ENCODE measurements around the gene KIF2C.

The KIF2C gene

DNA sequence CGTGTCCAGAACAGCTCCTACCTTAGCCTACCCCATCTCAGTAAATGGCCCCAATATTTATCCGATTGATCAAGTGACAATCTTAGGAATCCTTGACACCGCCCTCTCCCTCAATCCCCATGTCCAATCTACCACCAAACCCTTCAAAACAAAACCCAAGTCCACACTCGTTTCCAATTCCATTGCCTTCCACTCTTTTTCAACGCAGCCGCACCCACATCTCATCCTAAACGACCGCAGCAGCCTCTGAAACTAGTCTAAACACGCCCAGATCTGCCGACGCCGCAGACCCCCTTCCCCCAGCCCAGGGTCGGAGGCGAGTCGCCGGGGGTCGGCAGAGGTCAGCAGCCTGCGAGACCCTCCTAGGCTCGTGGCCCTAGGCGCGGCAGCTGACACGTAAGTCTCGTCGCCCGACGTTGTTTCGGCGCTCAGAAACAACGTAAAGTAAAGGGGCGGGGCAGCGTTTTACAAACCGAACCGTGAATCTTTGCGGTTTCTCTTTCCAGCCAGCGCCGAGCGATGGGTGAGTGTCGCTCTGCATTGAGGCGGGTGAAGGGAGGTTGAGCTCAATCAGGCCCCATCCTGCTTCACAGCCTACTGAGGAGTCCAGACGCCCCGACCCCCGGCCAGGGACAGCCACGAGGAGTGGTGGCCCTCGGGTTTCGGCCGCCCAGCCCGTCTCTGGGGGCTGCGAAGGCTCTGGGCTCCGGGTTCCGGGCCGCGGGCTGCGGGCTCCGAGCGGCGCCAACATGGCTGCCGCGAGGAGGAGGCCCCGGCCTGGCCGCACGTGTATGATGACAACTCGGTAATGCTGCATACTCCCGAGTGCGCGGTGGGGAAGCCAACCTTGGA, 35.7 kb downstream of the KIF2C start, which contains the start of gene RPS8:
Gene RPS8 (plus strand): TSS at position 463 of the 852 bp plus-strand sequence. CDS start 57 bp downstream, at position 520.
- peak; percentile 77 for DNase-seq (ENCODE audit: low read depth)
- peak within 1 kb of the TSS; percentile 93 for H3K4me3 ChIP-seq (ENCODE audit: low read length)
- TF ChIP-seq, protein P1, sequence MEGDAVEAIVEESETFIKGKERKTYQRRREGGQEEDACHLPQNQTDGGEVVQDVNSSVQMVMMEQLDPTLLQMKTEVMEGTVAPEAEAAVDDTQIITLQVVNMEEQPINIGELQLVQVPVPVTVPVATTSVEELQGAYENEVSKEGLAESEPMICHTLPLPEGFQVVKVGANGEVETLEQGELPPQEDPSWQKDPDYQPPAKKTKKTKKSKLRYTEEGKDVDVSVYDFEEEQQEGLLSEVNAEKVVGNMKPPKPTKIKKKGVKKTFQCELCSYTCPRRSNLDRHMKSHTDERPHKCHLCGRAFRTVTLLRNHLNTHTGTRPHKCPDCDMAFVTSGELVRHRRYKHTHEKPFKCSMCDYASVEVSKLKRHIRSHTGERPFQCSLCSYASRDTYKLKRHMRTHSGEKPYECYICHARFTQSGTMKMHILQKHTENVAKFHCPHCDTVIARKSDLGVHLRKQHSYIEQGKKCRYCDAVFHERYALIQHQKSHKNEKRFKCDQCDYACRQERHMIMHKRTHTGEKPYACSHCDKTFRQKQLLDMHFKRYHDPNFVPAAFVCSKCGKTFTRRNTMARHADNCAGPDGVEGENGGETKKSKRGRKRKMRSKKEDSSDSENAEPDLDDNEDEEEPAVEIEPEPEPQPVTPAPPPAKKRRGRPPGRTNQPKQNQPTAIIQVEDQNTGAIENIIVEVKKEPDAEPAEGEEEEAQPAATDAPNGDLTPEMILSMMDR (conservative IDR thresholded peaks at IDR 0.05; ENCODE audit: low read depth, low read length): no peak

- peak overlapping the region; percentile 93 for H3K4me3 ChIP-seq (ENCODE audit: low read length)
- TF ChIP-seq, protein P1 (conservative IDR thresholded peaks at IDR 0.05; ENCODE audit: low read depth, low read length): no peak
- no peak for DNase-seq (ENCODE audit: low read depth)
Observed at GRCh38 chr1:44775930-44776729, 36.5 kb downstream of the KIF2C start.

DNA sequence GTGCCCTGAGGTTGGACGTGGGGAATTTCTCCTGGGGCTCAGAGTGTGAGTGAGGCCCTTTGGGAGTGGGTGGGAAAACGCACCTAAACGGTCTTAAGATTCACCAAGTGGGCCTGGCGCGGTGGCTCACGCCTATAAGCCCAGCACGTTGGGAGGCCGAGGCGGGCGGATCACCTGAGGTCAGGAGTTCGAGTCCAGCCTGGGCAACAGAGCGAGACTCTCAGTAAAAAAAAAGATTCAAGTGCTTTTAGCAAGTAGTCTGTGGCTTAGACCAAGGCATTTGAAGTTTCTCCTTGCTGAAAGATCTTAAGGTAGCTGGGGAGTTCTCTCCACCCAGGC, 37.1 kb downstream of the KIF2C start:
- peak overlapping the region; percentile 93 for H3K4me3 ChIP-seq (ENCODE audit: low read length)
- TF ChIP-seq, protein P1 (conservative IDR thresholded peaks at IDR 0.05; ENCODE audit: low read depth, low read length): no peak
- no peak for DNase-seq (ENCODE audit: low read depth)

- DNase-seq (ENCODE audit: low read depth): no peak
- H3K4me3 ChIP-seq (ENCODE audit: low read length): peak overlapping the region; percentile 93
- TF ChIP-seq, protein P1 (conservative IDR thresholded peaks at IDR 0.05; ENCODE audit: low read depth, low read length): no peak
Observed at GRCh38 chr1:44777547-44777946, 37.9 kb downstream of the KIF2C start.

GRCh38 chr1:44777969-44778635, 38.5 kb downstream of the KIF2C start:
- no peak for DNase-seq (ENCODE audit: low read depth)
- peak overlapping the region; percentile 93 for H3K4me3 ChIP-seq (ENCODE audit: low read length)
- TF ChIP-seq, protein P1 (conservative IDR thresholded peaks at IDR 0.05; ENCODE audit: low read depth, low read length): no peak

DNA sequence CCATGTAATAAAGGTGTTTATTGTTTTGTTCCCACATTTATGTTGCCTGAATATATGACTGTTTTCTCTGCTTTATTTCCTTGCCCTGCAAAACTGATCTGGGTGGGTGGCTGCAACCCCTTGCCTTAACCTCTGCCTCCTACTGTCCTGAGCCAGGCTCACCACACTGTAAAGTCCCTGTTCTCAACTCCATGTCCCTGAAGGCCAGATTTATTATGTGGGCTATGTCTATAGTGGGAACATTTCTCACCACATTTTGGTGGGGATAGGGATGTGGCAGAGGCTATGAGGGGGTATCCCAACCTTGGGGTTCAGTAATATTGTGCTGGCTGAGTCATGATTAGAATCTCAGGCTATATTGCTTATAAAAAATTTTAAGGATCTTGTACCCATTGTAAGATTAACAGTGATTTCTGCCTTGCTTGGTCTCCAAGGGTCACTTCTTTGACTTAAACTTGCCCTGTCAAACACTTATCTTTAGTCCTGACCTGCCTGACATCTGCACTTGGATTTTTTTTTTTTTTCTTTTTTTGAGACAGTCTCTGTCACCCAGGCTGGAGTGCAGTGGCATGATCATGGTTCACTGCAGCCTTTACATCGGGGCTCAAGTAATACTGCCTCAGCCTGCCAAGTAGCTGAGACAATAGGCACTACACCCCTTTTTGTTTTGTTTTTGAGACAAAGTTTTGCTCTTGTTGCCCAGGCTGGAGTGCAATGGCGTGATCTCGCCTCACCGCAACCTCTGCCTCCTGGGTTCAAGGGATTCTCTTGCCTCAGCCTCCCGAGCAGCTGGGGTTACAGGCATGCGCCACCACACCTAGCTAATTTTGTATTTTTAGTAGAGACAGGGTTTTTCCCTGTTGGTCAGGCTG, 39.3 kb downstream of the KIF2C start:
- no peak overlapping the region for H3K4me3 ChIP-seq (ENCODE audit: low read length)
- TF ChIP-seq, protein P1 (conservative IDR thresholded peaks at IDR 0.05; ENCODE audit: low read depth, low read length): no peak

More for the DNA sequence above, 39.3 kb downstream of the KIF2C start:
- DNase-seq (ENCODE audit: low read depth): no peak

Data from retinal pigment epithelial cell (primary cell).